Measurements from ENCODE around the gene ICAM4. TPM values are rescaled to one million over a fixed set of nuclear protein-coding genes. Genes with fewer than 3 reads are reported as not detected.

Gene ICAM4
- total and polyA plus RNA-seq, 2 of the 13 experiments (the other 11 are each of a cell fraction or from before 2014, with no cell fraction given) = 2.9 to 4.0 TPM

DNA sequence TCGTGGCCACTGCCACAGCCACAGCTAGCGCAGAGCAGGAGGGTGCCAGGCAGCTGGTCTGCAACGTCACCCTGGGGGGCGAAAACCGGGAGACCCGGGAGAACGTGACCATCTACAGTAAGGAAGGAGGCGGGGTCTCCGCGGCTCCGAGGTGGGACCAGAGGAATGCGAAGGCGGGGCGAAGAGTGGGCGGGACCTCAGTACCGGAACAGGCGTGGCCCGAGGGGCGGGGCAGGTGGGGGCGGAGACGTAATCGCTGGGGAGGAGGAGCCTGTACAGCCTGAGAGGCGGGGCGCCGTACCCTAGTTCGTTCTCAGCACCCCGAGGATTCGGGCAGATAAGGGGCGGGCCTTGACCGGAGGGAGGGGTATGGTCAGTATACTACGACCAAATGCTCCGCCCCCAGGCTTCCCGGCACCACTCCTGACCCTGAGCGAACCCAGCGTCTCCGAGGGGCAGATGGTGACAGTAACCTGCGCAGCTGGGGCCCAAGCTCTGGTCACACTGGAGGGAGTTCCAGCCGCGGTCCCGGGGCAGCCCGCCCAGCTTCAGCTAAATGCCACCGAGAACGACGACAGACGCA lies 5.5 kb downstream of the ICAM4 start (continued):
- TF ChIP-seq, protein P1, sequence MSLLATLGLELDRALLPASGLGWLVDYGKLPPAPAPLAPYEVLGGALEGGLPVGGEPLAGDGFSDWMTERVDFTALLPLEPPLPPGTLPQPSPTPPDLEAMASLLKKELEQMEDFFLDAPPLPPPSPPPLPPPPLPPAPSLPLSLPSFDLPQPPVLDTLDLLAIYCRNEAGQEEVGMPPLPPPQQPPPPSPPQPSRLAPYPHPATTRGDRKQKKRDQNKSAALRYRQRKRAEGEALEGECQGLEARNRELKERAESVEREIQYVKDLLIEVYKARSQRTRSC (CRISPR knock-in tag; IDR thresholded peaks at IDR 0.05; ENCODE audit: low read depth) = 0 out of 2 replicates have a peak, but pooled peaks have one; percentile 35
- TF ChIP-seq TEAD3 (CRISPR knock-in tag; optimal IDR thresholded peaks at IDR 0.05; ENCODE audit: borderline replicate concordance) (peak; percentile 56), ZNF678 (CRISPR knock-in tag; IDR thresholded peaks at IDR 0.05) (no peak), ARNT2 (CRISPR knock-in tag; IDR thresholded peaks at IDR 0.05; ENCODE audit: low read depth) (0 out of 2 replicates have a peak, but pooled peaks have one; percentile 33), ZNF672 (CRISPR knock-in tag; IDR thresholded peaks at IDR 0.05) (0 out of 2 replicates have a peak, but pooled peaks have one; percentile 6), SP5 (CRISPR knock-in tag; IDR thresholded peaks at IDR 0.05; ENCODE audit: borderline replicate concordance, low read depth) (peak; percentile 76), THAP11 (CRISPR knock-in tag; IDR thresholded peaks at IDR 0.05) (0 out of 2 replicates have a peak, but pooled peaks have one; percentile 12), XBP1 (CRISPR knock-in tag; IDR thresholded peaks at IDR 0.05) (no peak), ZNF343 (CRISPR knock-in tag; IDR thresholded peaks at IDR 0.05) (no peak), KDM3A (CRISPR knock-in tag; IDR thresholded peaks at IDR 0.05; ENCODE audit: low read depth) (0 out of 2 replicates have a peak, but pooled peaks have one; percentile 25), GATAD1 (CRISPR knock-in tag; IDR thresholded peaks at IDR 0.05) (peak; percentile 30; the same call in 1 of the 2 replicates)
- TF ChIP-seq, protein P2, sequence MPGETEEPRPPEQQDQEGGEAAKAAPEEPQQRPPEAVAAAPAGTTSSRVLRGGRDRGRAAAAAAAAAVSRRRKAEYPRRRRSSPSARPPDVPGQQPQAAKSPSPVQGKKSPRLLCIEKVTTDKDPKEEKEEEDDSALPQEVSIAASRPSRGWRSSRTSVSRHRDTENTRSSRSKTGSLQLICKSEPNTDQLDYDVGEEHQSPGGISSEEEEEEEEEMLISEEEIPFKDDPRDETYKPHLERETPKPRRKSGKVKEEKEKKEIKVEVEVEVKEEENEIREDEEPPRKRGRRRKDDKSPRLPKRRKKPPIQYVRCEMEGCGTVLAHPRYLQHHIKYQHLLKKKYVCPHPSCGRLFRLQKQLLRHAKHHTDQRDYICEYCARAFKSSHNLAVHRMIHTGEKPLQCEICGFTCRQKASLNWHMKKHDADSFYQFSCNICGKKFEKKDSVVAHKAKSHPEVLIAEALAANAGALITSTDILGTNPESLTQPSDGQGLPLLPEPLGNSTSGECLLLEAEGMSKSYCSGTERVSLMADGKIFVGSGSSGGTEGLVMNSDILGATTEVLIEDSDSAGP (CRISPR knock-in tag; IDR thresholded peaks at IDR 0.05; ENCODE audit: borderline replicate concordance) = peak; percentile 31; the same call in 1 of the 2 replicates
- TF ChIP-seq, protein P3, sequence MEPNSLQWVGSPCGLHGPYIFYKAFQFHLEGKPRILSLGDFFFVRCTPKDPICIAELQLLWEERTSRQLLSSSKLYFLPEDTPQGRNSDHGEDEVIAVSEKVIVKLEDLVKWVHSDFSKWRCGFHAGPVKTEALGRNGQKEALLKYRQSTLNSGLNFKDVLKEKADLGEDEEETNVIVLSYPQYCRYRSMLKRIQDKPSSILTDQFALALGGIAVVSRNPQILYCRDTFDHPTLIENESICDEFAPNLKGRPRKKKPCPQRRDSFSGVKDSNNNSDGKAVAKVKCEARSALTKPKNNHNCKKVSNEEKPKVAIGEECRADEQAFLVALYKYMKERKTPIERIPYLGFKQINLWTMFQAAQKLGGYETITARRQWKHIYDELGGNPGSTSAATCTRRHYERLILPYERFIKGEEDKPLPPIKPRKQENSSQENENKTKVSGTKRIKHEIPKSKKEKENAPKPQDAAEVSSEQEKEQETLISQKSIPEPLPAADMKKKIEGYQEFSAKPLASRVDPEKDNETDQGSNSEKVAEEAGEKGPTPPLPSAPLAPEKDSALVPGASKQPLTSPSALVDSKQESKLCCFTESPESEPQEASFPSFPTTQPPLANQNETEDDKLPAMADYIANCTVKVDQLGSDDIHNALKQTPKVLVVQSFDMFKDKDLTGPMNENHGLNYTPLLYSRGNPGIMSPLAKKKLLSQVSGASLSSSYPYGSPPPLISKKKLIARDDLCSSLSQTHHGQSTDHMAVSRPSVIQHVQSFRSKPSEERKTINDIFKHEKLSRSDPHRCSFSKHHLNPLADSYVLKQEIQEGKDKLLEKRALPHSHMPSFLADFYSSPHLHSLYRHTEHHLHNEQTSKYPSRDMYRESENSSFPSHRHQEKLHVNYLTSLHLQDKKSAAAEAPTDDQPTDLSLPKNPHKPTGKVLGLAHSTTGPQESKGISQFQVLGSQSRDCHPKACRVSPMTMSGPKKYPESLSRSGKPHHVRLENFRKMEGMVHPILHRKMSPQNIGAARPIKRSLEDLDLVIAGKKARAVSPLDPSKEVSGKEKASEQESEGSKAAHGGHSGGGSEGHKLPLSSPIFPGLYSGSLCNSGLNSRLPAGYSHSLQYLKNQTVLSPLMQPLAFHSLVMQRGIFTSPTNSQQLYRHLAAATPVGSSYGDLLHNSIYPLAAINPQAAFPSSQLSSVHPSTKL (CRISPR knock-in tag; IDR thresholded peaks at IDR 0.05) = peak; percentile 24; the same call in 1 of the 2 replicates
- TF ChIP-seq, protein P4, sequence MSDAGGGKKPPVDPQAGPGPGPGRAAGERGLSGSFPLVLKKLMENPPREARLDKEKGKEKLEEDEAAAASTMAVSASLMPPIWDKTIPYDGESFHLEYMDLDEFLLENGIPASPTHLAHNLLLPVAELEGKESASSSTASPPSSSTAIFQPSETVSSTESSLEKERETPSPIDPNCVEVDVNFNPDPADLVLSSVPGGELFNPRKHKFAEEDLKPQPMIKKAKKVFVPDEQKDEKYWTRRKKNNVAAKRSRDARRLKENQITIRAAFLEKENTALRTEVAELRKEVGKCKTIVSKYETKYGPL (CRISPR knock-in tag; IDR thresholded peaks at IDR 0.05) = no peak
- TF ChIP-seq, protein P5, sequence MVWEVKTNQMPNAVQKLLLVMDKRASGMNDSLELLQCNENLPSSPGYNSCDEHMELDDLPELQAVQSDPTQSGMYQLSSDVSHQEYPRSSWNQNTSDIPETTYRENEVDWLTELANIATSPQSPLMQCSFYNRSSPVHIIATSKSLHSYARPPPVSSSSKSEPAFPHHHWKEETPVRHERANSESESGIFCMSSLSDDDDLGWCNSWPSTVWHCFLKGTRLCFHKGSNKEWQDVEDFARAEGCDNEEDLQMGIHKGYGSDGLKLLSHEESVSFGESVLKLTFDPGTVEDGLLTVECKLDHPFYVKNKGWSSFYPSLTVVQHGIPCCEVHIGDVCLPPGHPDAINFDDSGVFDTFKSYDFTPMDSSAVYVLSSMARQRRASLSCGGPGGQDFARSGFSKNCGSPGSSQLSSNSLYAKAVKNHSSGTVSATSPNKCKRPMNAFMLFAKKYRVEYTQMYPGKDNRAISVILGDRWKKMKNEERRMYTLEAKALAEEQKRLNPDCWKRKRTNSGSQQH (CRISPR knock-in tag; IDR thresholded peaks at IDR 0.05; ENCODE audit: low read depth) = peak; percentile 34; the same call in 1 of the 2 replicates
- TF ChIP-seq, protein P6, sequence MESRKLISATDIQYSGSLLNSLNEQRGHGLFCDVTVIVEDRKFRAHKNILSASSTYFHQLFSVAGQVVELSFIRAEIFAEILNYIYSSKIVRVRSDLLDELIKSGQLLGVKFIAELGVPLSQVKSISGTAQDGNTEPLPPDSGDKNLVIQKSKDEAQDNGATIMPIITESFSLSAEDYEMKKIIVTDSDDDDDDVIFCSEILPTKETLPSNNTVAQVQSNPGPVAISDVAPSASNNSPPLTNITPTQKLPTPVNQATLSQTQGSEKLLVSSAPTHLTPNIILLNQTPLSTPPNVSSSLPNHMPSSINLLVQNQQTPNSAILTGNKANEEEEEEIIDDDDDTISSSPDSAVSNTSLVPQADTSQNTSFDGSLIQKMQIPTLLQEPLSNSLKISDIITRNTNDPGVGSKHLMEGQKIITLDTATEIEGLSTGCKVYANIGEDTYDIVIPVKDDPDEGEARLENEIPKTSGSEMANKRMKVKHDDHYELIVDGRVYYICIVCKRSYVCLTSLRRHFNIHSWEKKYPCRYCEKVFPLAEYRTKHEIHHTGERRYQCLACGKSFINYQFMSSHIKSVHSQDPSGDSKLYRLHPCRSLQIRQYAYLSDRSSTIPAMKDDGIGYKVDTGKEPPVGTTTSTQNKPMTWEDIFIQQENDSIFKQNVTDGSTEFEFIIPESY (CRISPR knock-in tag; IDR thresholded peaks at IDR 0.05) = 0 out of 2 replicates have a peak, but pooled peaks have one; percentile 0
